Measurements from ENCODE around the gene DNASE1. TPM values are rescaled to one million over a fixed set of nuclear protein-coding genes. Genes with fewer than 3 reads are reported as not detected.

The DNASE1 gene
- total RNA-seq, 1 donor from 2014 or later = 15.7 TPM

DNA sequence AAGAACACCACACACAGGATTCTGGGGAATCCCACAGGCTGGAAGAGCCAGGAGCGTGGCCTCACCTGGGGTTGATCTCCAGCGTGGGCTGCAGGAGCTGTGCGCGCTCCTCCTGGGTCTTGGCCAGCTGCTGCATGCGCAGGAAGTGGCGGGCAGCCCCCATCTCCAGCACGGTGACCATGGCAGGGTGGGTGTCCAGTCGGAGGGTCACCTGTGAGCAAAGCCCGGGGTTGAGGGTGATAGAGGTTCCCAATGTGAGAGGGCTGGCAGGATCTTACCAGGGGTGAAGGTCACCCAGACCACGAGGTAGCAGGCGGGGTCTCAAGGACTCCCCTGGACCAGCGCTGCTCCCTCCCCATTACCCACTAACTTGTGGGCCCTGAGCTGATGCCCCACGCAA is 7.4 kb downstream of the DNASE1 start:
- no peak for DNase-seq (ENCODE audit: low read depth in 2 of 2)

DNA sequence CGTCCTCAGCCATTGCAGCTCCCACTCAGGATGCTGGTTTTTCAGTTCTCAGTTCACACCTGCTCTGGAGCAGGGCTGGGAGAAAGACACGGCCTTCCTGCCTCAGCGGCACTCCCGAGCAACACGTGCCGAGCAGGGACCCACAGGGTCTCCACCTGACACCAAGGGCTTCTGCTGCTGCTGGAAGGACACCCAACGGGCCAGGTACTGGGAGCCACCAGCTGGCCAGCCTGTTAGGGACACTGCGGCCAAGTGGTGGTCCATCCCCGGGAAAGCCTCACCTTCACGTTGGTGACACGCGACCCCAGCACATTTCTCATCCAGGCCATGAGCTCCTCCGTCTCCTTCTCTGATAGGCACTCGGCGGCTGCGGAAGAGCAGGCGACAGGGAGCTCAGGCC is 8.1 kb downstream of the DNASE1 start:
- DNase-seq (ENCODE audit: low read depth in 2 of 2) = no peak

DNA sequence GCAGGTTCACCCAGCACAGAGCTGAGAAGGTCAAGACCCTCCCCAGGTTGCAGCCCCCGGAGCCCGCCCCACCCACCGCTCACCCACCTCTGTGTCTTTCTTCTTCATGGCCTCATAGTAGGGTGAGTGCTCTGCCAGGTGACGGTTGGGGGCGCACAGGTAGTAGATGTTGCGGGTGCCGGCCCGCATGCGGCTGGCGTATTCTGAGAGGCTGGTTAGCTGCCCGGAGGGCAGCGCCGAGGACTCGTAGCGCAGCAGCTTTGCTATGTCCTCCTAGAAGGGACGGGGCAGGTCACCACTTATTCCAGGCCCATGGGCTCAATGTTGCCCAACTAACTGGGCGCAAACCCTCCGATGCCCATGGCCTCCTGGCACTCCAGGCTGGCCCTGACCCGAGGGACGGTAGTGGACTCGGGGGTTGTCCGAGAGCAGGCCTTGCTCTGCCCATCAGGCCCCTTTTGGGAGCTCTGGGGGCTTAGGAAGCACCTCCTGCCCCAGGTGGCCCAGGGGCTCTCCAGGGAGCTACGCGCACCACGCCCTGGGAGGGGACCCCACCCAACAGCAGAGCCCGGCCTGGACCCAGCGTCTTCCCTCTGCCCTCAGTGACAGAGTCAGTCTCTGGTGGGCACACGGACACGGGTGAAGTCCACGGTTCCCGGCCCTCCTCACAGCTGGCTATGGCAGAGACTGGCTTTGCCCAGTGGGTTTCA is 9.9 kb downstream of the DNASE1 start:
- no peak for DNase-seq (ENCODE audit: low read depth in 2 of 2)

DNA sequence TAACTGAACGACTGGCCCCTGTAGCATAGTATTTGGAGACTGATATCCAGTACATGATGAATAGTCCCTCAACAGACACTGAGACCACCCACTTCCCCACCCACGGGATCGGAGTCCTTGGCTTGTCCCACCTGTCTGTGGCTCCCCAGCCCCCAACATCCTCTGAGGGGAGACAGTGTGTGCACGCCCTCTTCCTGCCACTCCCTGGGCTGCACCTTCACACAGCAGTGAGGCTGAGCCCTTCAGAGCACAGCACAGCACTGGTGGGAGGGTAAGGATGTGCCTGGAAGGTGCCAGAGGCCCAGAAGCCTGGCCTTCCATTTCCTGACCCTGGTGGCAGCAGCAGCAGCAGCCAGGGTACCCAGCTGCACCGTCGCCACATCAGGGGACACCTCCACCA is 11.0 kb downstream of the DNASE1 start:
- no peak for DNase-seq (ENCODE audit: low read depth in 2 of 2)

DNA sequence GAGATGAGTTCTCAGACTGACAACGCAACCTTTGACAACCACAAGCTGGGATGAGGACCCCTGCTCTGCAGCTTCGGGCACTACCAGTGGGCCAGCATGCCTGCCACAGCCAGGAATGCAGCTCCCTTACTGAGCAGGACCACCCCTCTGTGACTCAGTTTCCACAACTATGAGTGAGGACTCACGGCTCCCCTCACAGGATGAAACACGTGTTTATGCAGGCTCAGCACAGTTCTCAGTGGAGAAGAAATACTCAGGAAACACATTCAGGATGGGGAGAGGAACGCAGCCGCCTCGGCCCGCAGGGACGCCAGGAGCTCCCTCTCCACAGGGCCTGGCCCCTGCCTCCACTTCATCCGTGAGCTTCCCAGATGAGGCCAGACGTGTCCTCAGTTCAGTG is 14.1 kb downstream of the DNASE1 start:
- no peak for DNase-seq (ENCODE audit: low read depth in 2 of 2)

DNA sequence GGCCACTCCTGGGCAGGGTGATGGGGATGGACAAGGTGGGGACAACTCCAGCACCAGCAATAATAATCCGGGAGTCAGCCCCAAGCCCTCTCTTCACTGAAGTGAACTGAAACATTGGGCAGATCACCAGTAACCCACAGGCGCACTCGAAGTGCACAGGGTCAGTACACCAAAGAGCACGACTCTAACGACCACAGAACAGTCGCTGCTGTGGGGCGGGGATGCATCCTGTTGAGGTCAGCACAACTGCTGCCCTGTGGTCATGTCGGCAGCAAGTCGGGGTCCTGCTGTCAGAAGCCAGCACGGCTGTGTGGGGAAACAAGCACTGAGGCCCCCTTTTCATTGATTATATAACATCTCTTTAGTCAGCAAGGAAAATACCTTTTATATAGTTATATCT is 14.6 kb downstream of the DNASE1 start:
- DNase-seq (ENCODE audit: low read depth in 2 of 2) = no peak

DNA sequence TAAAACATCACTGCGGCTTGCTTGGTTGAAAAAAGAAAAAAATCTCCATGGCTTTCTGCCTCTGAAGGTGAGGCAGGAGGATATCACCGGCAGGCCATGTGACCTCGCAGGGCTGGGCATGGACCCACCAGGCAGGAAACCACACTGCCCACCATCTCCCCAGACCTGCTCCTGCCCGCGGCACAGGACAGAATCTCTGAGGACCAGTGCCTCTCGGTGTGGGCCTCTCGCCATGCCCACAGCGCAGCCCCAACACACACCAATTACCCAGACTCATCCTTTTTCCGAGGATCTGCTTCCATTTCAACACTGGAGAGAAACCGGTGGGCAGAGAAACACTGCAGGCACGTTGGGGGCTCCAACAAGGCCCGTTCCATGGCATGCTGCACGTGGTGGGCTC is 16.2 kb downstream of the DNASE1 start:
- no peak for DNase-seq (ENCODE audit: low read depth in 2 of 2)

DNA sequence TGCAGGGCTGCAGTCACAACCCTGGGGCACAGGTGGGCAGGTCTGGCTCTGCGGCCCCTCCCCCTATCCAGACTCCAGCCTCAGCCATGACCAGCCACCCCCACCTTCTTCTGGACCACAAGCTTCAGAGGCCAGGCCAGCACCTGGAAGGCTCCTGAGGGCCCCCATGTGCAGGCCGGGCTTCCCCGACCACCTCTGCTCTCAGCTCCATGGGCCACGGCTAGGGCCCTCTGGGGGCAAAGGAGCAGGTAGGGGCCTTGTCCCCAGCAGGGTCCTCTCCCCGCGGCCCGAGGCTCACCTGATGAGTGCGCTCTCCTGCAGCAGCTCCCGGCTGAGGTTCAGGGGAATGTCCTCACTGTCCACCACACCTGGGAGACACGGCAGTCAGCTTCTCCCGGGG is 16.9 kb downstream of the DNASE1 start:
- no peak for DNase-seq (ENCODE audit: low read depth in 2 of 2)

DNA sequence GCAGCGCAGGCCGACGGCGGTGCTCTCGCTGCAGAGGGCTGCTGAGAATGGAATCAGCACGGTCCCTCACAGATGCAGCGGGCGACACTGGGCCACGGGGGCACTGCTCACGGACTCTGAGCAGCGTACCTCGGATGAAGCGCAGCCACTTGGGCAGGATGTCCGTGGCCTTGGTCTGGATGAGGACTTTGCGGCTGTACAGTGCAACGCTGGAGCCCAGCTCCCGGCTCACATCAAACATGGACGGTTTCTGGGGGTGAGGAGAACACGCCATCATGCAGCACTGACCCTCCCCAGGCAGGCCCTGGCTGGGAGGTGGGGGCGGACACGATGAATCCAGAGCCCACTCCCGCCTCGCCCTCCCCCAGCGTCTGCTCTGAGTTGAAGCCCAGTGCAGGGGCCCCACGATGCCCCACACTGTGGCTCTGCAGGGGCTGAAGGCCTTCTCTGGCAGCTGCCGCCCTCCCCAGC is 18.1 kb downstream of the DNASE1 start:
- no peak for DNase-seq (ENCODE audit: low read depth in 2 of 2)

DNA sequence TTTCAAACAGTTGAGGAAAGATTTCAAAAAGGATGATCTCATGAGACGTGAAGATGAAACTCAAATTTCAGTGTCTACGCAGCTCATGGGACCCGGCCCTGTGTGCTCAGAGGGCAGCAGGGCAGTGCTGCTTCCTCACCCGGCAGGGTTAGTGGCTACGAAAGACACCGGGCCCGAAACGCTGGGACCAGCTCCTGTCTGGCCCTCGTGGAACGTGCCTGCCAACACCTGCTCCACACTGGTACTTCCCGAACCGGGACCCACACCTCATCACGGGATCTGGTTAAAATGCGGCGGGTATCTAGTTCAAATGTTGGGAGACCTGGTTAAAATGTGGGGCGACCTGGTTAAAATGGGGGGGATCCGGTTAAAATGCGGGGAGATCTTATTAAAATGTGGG is 18.7 kb downstream of the DNASE1 start:
- DNase-seq (ENCODE audit: low read depth in 2 of 2) = no peak

DNA sequence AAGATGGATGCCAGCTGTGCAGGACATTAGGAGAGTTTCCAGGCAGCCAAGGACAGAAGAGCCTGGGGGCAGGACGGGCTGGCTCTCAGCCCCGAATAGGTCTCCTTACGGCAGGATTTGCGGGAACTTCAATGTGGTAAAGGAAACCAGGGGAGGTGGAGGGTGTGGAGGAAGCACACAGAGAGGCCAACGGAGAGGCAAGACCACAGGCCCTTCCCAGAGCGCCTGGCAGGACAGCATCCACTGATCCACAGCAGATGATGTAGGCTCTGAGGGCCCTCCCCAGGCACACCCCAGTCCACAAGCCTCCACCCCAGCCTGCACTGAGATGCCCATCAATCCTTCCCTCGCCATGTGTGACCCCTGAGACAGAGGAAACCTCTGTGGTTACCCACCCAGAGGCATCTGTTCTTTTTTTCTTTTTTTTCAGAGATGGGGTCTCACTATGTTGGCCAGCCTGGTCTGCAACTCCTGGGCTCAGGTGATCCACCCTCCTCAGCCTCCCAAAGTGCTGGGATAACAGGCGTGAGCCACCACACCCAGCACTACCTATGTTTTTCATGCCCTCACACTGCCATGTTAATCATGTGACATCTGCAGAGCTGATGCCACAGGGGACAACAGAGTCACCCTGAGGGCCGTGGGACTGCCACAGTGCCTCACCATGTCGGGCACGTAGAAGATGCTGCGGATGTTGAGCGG is 19.3 kb downstream of the DNASE1 start:
- DNase-seq (ENCODE audit: low read depth in 2 of 2) = no peak

DNA sequence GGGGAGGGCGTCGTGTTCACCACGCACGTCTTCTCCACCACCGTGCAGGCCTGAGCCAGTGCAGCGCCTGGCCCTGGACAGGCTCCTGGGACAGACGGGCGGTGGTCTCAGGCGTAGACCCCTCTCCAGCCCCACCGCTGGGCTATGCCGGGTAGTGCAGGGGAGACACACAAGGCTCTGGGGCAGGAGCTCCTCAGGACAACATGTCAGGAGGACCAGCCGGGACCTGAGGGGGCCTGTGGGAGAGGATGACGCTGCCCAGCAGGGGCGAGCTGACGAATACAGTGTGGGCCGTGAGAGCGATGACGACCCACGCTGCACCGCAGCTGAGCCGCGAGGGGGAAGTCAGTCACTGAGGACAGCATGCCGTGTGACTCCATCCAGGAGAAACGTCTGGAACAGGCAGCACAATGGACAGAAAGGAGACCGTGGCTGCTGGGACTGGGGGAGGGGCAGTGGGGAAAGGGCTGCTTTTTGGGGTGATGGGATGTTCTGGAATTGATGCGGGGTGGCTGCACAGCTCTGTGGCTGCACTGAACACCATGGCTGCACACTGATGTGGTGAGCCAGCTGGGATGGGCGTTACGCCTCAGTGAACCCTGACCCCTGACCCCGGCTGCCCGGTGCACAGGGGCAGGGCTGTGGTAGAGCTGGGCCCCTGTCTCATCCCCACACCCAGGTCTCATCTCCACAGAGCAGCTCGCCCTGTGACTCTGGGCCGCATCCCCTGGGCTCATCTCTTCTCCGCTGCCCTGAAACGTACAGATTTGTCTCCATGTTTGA is 20.2 kb downstream of the DNASE1 start:
- no peak for DNase-seq (ENCODE audit: low read depth in 2 of 2)

DNA sequence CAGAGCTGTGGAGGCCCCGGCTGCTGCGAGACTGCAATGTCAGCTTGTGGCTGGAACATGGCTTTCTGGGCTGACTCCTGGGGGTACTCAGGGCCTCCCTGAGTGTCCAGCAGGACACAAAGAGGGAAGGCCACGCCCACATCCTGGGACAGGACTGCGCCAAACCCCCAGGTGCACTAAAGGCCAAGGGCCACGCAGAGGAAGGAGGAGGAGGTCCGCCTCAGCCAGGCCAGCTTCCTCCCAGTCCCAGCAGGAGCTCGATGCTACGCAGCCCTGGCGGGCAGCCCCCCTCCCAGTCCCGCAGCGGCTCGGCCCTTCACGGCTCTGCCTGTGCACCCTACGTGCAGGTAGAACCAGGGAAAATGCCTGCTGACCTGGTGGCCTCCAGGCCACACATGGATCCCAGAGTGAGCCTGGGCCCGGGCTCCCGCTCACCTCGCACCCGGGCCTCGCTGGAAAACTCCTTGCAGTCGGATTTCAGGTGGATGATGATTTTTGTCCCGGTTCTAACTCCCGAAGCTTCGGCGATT is 21.2 kb downstream of the DNASE1 start:
- DNase-seq (ENCODE audit: low read depth in 2 of 2) = no peak

DNA sequence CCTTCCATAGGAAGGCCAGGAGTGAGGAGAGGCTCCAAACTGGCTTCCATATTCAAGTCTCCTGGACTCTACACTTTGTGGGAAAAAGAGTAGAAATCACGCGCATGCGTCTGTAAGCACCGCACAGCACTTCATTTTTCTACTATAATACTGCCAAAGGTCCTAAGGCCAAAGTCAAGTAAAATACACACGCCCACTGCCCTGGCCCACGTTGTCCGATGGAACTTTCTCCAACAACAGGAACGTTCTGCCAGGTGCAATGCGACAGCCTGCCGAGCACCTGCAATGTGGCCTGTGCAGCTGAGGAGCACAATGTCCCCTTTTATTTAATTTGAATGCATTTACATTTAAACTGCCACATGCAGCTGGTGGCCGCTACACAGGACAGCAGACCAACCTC is 23.5 kb downstream of the DNASE1 start:
- no peak for DNase-seq (ENCODE audit: low read depth in 2 of 2)

DNA sequence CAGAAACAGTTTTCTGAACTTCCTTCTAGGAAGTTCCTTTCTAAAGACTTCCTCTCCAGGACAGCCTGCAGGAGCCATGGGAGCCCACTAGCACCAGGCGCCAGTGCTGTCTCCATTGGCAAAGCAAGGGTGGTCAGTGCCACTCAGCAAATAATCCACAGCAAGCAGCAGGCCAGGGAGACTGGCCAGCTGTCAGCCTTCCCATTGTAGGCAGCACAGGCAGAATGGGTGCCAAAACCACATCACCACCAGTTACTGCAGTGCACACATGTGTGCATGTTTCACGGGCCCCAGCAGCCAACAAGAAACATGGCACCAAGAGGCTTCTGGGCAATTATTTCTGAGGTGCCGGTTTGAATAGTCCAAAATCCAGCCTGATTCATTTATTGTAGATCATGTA is 26.7 kb downstream of the DNASE1 start:
- DNase-seq (ENCODE audit: low read depth in 2 of 2) = no peak

DNA sequence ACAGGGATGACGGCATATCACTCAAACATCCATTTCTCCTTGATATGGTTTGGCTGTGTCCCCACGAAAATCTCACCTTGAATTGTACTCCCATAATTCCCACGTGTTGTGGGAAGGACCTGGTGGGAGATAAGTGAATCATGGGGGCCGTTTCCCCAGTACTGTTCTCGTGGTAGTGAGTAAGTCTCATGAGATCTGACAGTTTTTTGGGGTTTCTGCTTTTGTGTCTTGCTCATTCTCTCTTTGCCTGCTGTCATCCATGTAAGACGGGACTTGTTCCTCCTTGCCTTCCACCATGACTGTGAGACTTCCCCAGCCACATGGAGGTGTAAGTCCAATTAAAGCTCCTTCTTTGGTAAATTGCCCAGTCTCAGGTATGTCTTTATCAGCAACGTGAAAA is 32.5 kb downstream of the DNASE1 start:
- DNase-seq (ENCODE audit: low read depth in 2 of 2) = no peak

DNA sequence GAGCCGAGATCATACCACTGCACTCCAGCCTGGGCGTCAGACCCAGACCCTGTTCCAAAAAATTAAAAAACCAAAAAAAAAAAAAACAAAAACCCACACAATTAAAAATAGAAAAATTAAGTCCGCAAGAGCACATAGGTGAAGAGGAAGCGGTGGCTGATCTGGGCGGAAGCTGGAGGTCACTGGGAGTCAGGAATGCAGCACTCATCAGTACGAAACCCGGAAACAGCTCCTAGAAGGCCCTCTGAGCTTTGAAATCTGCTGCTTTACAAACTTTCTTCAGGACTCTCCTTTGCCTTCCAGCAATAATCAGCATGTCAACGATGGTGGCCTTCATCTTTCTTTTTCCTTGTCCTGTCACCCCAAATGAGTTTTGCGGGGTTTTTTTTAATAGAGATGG is 33.3 kb downstream of the DNASE1 start:
- DNase-seq (ENCODE audit: low read depth in 2 of 2) = peak; percentile 22 to 75

DNA sequence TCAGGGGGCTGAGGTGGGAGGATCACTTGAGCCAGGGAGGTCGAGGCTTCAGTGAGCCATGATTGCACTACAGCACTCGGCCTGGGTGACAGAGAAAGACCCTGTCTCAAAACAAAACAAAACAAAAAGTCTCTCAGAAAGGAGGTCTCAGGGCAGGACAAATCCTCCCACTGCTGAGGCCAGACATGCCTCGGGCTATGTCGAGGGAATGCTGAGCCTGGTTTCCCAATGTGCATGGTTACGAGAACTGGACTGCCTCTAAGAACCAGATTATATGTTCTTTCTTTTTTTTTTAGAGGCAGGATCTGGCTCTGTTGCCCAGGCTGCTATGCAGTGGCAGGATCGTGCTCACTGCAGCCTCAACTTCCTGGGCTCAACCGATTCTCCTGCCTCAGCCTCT is 35.2 kb downstream of the DNASE1 start:
- no peak for DNase-seq (ENCODE audit: low read depth in 2 of 2)

DNA sequence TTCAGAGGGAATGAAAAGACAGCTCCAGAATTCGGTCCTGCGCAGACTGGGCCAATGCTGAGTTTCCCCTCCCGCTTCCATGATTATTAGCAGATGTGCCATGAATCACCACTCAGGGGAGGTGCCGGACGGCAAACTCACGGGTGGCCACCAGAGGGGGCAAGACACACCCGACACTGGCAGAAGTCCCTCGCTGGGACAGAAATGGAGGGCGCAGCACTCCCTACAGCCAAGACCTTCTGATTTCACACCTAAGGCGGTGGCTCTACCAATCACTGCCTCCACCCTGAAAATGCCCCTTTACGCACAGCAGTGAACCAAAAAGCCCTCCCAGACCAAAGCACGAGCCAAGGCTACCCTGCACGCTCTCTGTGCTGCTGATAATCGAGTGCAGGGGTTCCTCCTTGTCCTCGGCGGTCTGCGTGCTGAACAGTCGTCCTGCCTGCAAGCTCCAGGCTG is 36.0 kb downstream of the DNASE1 start:
- peak; percentile 93 to 94 for DNase-seq (ENCODE audit: low read depth in 2 of 2)

DNA sequence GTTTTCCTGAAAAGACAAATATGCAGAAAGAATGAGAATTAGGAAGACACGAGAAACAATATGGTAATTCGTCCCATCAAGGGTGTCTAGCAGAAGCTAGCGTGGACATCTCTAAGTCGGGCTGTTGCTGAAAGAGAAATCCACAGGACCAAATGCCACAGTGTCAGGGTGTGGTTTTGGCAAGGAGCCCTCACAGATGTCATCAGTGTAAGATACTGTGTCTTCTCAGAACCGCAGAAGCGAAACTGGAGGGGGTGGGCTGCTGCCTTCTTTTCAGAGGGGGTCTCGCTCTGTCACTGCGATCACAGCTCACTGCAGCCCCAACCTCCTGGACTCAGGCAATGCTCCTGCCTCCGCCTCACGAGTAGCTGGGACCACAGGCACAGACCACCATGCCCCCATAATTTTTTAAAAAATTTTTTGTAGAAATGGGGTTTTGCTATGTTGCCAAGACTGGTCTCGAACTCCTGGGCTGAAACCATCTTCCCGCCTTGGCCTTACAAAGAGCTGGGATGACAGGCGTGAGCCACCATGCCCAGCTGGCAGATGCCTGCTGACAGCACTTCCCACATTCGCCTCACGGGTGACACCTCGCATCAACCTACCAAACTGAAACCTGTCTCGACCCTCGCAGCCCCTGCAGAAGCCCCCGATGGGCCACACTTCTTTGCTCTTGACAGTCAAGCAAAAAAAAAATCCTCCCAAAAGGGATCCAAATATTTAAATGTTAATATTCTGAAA is 36.7 kb downstream of the DNASE1 start:
- no peak for DNase-seq (ENCODE audit: low read depth in 2 of 2)

DNA sequence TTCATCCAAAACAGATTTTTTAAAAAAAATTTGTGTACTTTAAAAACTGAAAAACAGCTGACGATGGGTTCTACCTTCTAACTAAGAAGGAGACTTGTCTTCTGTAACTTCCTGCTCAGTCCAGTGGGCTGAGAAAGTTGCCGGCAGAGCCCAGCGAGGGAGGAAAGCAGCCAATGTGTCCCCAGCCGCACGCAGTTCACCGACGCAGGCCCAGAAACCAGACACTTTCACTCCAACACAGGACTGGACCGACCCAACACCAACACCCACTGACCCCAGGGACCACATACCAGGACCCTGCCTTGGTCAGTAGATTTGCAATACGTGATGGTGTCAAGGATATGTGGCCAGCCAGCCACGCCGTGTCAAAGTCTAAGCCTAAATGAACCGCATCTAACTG is 37.3 kb downstream of the DNASE1 start:
- no peak for DNase-seq (ENCODE audit: low read depth in 2 of 2)

All from lung microvascular endothelial cell (primary cell).